CD4-positive, alpha-beta T cell treated with Interferon alpha-2 for 1 hour (primary cell): Measurements from ENCODE around the gene CD109.
"Not testable (repeated sequence)": the region's sequence is repeated elsewhere in the genome, so short reads cannot be mapped to it uniquely, and the experiment has no call there.

Experiments
- DNase-seq, 2 donors: peaks; one replicate each; pipeline ENCODE4 v3.0.0-alpha.2; 2020 to 2022

The CD109 gene

DNA sequence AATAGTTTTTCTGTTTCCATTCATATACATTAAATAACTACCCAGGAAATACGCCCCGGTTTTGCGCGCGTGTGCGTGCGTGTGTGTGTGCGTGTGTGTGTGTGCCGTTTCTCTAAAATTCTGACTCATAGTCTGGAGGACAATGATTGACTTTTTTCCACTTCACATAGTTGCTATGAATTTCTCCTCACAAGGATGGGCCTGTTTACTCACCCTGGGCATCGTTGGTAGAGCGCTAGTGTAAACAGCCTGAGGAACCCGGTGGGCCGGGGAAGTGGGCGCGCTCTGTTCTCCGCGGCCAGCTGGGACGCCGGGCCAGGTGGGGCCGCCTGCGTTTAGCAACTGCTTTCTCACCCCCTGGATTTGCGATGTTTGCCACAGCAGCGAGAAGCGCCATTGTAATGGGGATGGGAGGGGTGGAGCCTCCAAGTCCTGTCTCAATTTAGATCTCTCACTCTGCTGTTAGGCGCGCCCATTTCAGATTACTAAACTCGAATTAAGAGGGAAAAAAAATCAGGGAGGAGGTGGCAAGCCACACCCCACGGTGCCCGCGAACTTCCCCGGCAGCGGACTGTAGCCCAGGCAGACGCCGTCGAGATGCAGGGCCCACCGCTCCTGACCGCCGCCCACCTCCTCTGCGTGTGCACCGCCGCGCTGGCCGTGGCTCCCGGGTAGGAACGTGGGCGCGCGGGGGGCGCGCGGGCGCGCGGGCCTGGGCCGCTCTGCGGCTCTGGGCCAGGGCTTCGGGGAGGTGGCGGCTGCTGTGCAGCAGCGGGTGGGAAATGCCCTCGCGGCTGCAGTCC lies at the start of gene CD109:
CD109 (plus strand) TSS at position 585 of the 803 bp plus-strand sequence; CDS start at position 598, 13 bp downstream.
- DNase-seq = peak; percentile 44 to 49

DNA sequence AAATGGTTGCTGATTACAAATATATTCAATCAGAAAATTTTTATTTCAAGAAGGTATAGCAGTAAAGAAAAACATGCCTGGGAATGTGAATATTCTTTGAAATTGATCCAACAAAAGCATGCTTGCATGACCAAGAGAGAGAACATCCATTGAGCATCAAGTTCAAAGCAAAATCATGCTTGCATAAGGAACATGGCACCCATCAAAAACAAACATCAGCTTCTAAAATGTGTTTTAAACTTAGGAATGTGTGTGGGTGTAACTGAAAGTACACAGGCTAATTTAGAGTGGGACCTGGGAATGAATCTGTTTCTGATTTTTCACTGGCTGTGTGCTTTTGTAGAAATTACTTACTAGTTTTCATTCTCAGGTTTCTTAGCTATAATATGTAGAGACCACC lies 47.8 kb upstream of the CD109 start:
- DNase-seq = no peak

DNA sequence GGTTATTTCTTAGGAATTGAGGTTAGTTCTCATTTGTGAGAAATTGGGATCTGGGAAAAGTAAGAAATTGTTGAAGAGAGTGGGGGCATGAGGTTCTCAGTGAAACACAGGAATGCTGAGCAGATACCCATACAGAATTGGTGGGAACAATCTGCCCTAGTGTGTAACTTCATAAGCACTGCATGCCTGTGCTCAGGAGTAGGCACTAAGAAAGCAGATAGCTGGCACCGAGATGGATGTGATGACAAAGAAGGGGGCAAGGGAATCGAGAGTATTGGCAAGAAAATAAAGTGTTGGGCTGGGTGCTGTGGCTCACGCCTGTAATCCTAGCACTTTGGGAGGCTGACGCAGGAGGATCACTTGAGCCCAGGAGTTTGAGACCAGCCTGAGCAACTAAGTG lies 46.2 kb upstream of the CD109 start:
- DNase-seq = no peak

DNA sequence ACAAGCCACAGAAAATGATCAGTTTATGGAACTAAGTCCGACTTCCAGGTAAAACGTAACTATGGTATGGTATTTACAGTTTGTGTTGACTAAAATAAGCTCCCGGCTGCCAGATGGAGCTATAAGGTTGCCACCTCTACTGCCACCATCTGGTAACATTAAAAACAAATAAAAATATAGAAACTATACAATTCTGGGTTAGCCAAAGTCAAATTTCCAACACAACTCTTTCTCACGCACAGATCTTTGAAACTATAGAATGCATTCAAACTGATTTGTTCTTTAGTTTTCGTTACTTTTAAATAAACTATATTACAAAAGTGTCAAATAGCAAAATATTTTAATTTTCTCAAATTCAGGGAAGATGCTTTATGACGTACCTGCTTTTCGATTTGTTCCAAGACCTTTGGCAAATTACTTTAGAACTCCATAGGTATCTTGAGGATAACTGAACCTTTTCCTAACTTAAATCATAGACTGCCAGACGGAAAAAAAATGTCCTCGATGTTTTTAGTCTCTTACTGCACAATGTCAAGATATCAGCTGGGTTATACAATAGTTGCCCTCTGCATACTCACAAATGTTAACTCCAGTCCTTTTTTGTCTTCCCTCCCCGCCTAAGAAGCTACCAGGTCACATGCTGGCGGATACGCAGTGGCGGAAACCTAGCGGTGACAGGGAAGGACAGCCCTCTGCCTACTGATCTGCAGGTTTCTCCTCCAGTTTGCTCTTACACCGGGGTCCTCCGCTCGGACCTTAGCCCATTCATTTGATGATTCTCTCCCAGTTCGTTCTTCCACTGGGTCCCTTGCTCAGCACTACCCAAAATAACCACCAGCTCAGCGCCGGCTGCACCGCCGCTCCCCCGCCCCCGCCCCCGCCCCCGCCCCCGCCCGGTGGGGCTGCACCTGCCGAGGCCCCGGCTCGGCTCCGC lies 43.1 kb upstream of the CD109 start:
- DNase-seq = peak; percentile 66 to 77

DNA sequence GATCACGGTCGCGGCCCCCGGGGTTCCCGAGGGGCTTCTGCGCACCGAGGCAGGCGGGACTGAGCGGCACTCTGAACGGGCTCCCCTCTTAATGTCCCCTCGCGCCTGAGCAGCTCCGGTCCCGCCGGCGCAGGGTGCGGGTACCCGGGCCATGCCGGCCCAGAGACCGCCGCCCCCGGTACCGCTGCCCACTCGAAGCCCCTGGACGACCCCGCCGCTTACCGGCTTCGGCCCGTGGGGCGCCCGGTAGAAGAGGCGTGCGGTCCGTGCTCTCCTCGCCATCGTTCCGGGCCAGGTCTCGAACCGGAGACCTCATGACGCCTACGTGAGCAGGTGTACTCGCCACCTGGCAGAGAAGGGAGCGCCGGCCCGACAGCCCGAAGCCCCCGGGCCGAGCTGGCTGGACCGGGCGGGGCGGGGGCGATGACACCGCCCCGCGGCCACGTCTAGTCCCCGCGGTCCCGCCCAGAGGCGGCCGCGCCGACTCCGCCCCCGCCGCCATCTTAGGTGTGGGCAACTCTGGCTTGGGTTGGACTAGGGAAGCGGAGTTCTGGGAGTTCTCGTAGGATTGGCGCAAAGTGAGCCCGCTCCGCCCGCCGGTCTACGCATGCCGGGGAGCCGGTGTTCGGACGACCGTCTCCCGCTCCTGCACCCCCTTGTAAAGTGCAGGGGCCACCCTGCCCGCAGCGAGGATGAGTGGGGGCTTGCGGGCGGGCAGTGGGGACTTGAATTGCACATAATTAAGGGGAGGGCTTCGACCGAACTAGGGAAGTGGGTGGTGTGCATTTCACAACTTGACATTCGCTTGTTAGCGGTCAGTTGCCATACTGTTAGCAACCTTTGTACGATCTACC lies 42.2 kb upstream of the CD109 start, which contains the start of gene SLC17A5:
SLC17A5 (minus strand) TSS at position 422 of the 854 bp plus-strand sequence; CDS start at position 316, 106 bp downstream.
- DNase-seq = peak; percentile 88 to 93

DNA sequence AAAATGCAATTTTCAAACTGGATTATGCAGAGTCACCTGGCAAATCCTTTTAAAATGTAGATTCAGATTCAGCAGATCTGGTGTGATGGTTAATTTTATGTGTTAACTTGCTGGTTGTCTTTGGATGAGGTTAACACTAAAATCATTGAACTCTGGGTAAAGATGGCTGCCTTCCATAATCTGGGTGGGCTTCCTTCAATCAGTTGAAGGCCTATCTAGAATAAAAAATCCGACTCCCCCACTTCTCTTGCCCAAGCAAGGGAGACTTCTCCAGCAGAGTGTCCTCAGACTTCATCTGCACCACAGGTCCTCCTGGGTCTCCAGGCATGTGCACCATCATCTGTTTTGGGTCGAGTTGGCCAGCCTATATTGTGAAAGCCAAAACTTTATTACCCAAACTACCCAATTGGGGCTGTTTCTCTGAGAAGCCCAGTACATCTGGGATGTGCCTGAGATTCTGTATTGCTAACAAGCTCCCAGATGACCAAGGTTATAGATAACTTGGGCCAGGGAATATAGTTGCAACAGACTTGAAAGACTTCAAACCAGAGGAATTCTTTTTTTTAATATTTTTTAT lies 40.6 kb upstream of the CD109 start:
- DNase-seq = no peak

DNA sequence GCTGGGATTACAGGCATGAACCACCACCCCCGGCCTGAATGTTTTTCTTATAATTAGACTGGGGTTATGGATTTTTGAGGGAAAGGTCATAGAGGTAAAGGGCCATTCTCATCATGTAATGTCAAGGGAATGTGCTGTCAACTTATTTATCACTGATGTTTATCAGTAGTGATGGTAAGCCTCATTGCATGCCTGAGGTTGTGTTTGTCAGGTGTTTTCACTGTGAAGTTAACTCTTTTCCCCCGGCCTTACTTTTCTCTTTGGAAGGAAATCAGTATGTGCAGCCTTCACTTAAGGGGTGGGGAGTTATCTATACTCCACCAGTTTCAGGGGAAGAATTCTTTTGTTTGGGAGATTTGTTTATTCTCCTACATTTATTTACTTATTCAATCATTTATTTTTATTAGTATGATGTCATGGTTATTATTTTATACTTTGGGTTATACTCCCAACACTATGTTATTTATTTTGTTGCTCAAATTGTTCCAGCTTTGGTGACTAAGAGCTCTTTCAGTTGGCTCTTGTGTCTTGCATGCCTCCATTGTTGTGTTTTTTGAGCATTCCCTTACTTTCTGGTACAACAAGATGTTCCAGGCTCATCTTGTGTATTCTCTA lies 39.4 kb upstream of the CD109 start:
- DNase-seq = no peak

DNA sequence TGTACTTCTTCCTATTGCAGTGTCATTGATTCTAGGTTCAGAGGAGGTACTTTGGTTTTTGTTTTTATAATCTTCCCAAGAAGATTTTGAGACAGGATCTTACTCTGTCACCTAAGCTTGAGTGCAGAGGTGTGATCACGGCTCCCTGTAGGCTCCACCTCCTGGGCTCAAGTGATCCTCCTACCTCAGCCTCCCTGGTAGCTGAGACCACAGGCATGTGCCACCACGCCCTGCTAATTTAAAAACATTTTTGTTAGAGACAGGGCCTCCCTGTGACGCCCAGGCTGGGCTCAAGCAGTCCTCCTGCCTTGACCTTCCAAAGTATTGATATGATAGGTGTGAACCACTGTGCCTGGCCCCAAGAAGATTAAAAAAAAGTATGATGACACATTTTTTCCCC lies 38.8 kb upstream of the CD109 start:
- peak; percentile 3 to 45 for DNase-seq

DNA sequence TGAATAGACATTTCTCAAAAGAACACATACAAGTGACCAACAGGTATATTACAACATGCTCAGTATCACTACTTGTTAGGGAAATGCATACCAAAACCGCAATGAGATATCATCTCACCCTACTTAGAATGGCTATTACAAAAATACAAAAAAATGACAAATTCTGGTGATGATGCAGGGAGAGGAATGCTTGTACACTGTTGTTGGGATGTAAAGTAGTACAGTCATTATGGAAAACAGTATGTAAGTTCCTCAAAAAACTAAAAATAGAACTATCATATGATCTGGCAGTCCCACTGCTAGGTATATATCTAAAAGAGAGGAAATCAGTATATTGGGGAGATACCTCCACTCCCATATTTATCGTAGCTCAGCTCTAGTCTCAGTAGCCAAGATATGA lies 31.3 kb upstream of the CD109 start:
- no peak for DNase-seq

DNA sequence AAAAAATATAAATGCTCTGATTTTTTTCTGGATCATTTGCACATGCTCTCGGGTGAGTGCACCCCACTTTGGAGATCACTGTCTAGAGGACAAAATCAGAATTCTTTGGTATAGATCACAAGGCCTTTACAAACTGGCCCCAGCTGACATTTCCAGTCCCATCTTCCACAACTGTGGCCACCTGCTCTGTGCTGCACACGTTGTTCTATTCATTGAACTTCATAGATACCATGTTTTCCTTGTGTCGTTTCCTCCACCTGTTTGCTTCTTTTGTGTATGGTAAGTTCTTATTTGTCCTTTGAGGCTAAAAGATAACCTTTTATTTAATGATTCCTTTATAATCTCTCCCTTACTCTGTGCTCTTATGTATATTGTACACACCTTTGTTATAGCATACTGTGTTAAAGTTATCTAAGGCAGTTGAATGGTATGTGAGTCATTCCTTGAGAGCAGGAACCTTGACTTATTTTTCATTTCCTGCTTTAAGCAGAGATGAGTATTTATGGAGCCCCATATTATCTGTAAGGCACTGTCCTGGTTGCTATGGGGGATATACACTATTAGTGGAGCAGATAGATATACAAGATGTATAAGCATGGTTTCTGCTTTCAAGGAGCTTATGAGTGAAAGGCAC lies 30.2 kb upstream of the CD109 start:
- DNase-seq = no peak

DNA sequence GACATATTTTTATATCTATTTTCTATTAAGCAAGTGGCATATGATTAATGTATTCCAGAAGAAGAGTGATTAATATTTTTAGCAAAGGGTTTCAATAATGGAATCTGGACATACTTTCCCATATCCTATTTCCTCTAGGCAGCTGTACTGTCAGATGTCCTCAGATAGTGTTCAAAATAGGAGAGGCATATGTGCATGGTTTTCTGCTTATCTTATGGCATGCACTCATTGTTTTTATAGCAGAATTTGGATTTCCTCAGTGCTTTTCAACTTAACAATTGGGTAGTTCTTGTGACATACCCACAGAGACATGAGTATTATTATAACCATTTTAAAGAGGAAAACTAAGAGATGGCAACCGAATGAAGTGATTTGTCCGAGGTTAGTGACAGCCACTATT lies 29.6 kb upstream of the CD109 start:
- DNase-seq = no peak

DNA sequence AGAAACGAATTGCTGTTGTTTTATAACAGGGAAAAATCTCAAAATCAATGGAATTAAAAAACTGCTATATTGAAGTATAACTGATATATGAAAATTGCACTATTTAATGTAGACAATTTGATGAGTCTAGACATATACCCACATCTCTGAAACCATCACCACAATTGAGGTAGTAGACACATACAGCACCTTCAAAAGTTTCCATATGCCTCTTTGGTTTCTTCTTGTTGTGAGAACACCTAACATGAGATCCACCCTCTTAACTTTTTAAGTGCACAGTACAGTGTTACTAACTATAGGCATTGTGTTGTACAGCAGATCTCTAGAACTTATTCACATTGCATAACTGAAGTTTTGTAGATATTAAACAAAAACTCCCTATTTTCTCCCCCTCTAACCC lies 28.2 kb upstream of the CD109 start:
- no peak for DNase-seq

DNA sequence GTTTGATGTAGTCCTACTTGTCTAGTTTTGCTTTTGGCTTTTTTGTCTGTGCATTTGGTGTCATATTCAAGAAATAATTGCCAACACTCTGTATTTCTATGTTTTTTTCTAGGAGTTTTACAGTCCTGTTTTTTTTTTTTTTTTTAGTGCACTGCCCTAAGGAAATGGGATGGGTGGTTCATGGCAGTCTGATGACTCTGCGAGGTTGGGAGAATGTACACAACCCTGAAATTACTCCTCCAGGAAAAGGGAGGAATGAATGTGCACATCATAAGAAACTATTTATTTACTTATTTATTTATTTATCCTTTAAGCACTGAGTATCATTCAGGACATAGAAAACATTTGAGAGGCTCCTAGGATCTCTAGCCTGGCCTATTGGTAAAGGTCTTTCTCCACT lies 27.0 kb upstream of the CD109 start:
- no peak for DNase-seq

DNA sequence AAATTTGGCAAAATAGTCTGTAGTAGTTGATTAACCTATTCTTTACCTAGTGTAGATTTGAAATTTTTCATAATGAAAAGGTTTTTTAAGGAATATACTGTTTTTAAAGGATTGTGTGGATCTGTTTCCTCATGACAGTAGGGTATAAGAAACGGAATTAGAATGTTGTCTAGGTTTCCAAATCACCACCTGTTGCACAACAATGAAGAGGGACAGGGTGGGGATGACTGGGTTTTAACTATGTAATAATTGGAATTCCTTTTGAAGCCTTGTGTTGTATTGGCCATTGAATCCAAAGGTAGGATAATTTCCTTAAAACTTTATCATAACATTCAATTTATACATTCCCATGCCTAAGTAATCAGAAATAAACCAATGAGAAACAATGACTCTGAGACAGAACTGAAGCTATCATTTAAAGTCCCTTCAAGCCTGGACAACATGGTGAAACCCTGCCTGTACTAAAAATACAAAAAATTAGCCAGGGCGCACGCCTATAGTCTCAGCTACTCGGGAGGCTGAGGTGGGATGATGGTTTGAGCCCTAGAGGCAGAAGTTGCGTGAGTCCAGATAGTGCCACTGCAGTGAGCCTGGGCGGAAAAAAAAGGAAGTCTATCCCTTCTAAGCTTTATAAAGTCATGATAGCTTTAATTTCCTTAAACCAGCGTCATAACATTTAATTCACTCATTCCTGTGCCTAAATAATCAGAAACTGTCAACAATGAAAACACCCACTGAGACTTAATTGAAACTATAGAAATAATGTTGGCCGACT lies 23.9 kb upstream of the CD109 start:
- DNase-seq = no peak

DNA sequence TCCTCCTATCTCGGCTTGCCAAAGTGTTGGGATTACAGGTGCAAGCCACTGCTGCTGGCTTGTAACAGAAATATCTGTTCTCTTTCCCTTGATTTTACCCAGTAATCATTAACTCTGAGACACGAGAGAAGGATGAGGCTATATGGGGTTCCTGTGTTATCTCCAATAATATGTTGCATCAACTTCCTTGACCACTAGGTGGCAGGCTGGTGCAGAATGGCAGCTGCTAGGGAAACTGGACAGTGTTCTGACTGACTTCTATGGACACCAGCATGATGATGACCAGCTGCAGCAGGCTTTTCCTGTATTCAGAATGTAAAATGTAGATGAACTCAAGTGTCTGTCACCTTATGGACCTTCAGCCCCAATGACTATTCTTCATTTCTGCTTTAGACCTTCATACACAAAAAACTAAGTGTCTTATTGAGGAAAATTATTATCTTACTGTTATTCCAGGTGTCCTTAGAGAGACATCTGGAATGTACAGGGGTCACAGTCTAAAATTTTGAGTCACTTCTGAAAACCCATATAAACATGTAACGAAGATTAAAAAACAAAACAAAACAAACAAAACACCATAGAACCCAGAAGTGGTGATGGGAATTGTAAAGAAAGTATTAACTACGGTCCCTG lies 20.4 kb upstream of the CD109 start:
- peak; percentile 64 to 73 for DNase-seq

DNA sequence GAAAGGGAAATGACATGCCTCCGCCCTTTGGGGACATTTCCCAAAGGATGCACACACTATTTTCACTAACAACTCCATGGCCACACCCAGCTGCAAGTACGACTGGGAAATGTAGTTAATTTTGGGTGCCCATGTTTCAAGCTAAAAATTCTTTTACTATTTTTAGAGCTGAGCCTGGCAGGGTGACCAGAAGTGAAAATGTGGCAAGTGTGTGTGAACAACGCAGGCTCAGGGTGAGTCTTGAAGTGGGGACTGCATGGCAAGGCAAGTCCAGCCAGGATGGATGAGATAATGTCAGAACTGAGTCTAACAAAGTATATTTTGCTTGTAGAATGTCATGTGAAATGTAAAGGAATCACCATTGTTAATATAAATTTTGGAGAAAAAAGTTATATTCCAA lies 17.0 kb upstream of the CD109 start:
- no peak for DNase-seq

DNA sequence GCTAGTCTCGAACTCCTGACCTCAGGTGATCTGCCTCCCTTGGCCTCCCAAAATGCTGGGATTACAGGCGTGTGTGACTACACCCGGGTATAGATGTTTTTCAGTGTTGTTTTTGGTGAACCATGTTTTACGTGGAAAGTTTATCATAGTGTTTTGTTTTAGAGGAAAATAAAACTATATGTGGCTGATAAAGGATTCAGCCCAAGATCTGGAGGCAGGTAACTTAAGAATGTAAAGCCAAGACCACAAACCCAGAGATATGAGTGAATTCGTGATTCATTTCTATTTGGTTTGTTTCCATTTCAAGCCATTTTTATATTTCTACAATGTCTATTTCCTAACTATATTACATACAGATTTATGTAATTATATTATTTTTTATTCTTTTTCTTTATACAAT lies 16.2 kb upstream of the CD109 start:
- not testable (repeated sequence) for DNase-seq

DNA sequence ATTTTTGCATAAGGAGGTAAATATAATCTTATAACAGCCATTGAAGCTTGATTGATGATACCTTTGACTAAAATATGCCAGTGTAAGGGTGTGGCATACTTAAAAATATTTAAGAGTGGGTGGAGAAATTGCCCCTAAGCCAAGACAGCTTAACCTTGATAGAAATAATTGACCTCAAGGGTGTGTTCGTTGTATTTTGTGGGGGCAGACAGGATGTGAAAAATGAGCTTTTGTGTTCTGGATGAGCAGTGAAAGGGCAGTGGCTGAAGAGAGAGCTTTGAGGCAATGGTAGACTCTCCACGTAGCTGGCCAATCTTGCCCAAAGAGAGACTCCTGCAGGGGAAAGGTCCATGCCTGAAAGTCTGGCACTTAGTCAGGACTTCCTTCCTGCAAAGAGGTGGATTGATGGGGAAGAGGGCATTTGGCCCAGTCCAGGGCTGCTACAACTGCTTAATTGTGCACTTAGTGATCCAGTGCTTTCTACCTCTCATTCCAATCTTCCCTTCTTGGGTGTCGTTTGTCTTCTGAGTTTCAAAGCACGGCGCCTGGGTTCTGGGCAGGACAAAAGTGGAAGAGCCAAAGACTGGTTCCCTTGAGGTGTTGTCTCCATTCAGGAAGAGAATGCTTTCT lies 15.6 kb upstream of the CD109 start:
- DNase-seq = no peak

DNA sequence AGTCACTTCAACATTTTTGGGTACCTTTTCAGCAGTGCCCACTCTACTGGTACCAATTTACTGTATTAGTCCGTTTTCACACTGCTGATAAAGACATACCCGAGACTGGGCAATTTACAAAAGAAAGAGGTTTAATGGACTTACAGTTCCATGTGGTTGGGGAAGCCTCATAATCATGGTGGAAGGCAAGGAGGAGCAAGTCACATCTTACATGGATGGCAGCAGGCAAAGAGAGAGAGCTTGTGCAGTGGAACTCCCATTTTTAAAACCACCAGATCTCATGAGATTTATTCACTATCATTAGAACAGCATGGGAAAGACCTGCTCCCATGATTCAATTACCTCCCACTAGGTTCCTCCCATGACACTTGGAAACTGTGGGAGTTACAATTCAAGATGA lies 12.4 kb upstream of the CD109 start:
- not testable (repeated sequence) for DNase-seq

DNA sequence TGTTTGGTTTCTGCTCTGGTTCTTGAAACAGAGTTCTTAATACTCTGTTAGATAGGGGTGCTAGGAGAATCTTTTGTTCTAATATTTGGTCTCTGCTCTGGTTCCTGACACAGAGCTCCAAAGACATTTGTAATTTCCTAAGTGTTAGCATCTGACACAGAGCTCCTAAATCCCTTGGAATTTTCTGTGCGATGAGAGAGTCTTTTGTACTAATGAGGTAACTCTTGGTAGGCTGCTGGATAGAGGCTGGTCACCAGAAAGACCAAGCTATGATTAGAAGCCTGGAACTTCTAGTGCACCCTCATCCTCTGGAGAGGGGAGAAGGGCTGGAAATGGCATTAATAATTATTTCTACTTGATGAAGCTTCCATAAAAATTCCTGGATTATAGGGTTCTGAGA lies 7.7 kb upstream of the CD109 start:
- DNase-seq = no peak
